ENCODE measurements around the gene CRYGD.
"Not testable (repeated sequence)": the region's sequence is repeated elsewhere in the genome, so short reads cannot be mapped to it uniquely, and the experiment has no call there.

The CRYGD gene

GRCh38 chr2:208129744-208130711, 5.7 kb upstream of the CRYGD start, which contains the start of gene CRYGC:
CRYGC (minus strand) TSS chr2:208129828; CDS start chr2:208129792, 36 bp downstream.
- DNase-seq (ENCODE audit: low spot score), result no peak

- no peak for DNase-seq (ENCODE audit: low spot score)
Measured at GRCh38 chr2:208128136-208128535, 3.8 kb upstream of the CRYGD start.

GRCh38 chr2:208127090-208127489, 2.8 kb upstream of the CRYGD start:
- DNase-seq (ENCODE audit: low spot score), result no peak

GRCh38 chr2:208125251-208125650, 927 bp upstream of the CRYGD start:
- DNase-seq (ENCODE audit: low spot score), result no peak

- no peak for DNase-seq (ENCODE audit: low spot score)
Measured at GRCh38 chr2:208122248-208122647, 2.1 kb downstream of the CRYGD start.

GRCh38 chr2:208118918-208119317, 5.4 kb downstream of the CRYGD start:
- no peak for DNase-seq (ENCODE audit: low spot score)

GRCh38 chr2:208117390-208117789, 6.9 kb downstream of the CRYGD start:
- DNase-seq (ENCODE audit: low spot score), result not testable (repeated sequence)

- DNase-seq (ENCODE audit: low spot score), result no peak
Measured at GRCh38 chr2:208112969-208113368, 11.4 kb downstream of the CRYGD start.

GRCh38 chr2:208112273-208112745, 12.0 kb downstream of the CRYGD start:
- not testable (repeated sequence) for DNase-seq (ENCODE audit: low spot score)

GRCh38 chr2:208103616-208104015, 20.7 kb downstream of the CRYGD start:
- DNase-seq (ENCODE audit: low spot score), result no peak

- no peak for DNase-seq (ENCODE audit: low spot score)
Measured at GRCh38 chr2:208101716-208102631, 22.4 kb downstream of the CRYGD start.

GRCh38 chr2:208099682-208100470, 24.4 kb downstream of the CRYGD start:
- no peak for DNase-seq (ENCODE audit: low spot score)

- DNase-seq (ENCODE audit: low spot score), result not testable (repeated sequence)
Measured at GRCh38 chr2:208098701-208099100, 25.6 kb downstream of the CRYGD start.

GRCh38 chr2:208098267-208098666, 26.1 kb downstream of the CRYGD start:
- no peak for DNase-seq (ENCODE audit: low spot score)

GRCh38 chr2:208097801-208098200, 26.5 kb downstream of the CRYGD start:
- no peak for DNase-seq (ENCODE audit: low spot score)

- DNase-seq (ENCODE audit: low spot score), result no peak
Measured at GRCh38 chr2:208097313-208097712, 27.0 kb downstream of the CRYGD start.

GRCh38 chr2:208096080-208096479, 28.2 kb downstream of the CRYGD start:
- DNase-seq (ENCODE audit: low spot score), result no peak

- DNase-seq (ENCODE audit: low spot score), result no peak
Measured at GRCh38 chr2:208093128-208093527, 31.2 kb downstream of the CRYGD start.

- DNase-seq (ENCODE audit: low spot score), result no peak
Measured at GRCh38 chr2:208092093-208092832, 32.1 kb downstream of the CRYGD start.

GRCh38 chr2:208090420-208090819, 33.9 kb downstream of the CRYGD start:
- DNase-seq (ENCODE audit: low spot score), result no peak

GRCh38 chr2:208086029-208086428, 38.3 kb downstream of the CRYGD start:
- DNase-seq (ENCODE audit: low spot score), result no peak
